Neutrophil (primary cell): ENCODE measurements around the gene PRKG1.

Experiments used
- H3K27ac ChIP-seq: fragments of 200-600 bp; sonication (generic); 2 replicates; pipeline ENCODE4 v1.5.1; 2016; ENCODE audit warnings: mild to moderate bottlenecking, moderate library complexity
- H3K27me3 ChIP-seq: fragments of 200-600 bp; sonication (generic); 2 replicates; pipeline ENCODE4 v1.6.0; 2016; ENCODE audit warnings: mild to moderate bottlenecking
- H3K36me3 ChIP-seq: fragments of 200-600 bp; sonication (generic); 2 replicates; pipeline ENCODE4 v1.5.1; 2017
- H3K4me1 ChIP-seq, 2 experiments: fragments of 200-600 bp in 1 of 2; sonication (generic) in 1 of 2; 1 replicate in 1 of 2; 2 replicates in 1 of 2; pipeline versions ENCODE4 v1.5.1 to v1.6.1; 2013 to 2016; ENCODE audit warnings: low read depth in 1 of 2, low read length in 1 of 2, mild to moderate bottlenecking in 1 of 2, moderate library complexity in 1 of 2; ENCODE audit not compliant: control insufficient read depth in 1 of 2, insufficient read depth in 1 of 2
- H3K4me3 ChIP-seq, 2 experiments: fragments of 200-600 bp in 1 of 2; sonication (generic) in 1 of 2; 1 replicate in 1 of 2; 2 replicates in 1 of 2; pipeline ENCODE4 v1.5.1; 2013 to 2016; ENCODE audit warnings: low read depth in 1 of 2, low read length in 1 of 2, mild to moderate bottlenecking in 1 of 2, moderate library complexity in 1 of 2
- H3K9me3 ChIP-seq: fragments of 200-600 bp; sonication (generic); 2 replicates; pipeline ENCODE4 v1.5.1; 2016
- TF ChIP-seq, protein P1 (sequence below): fragments of 200-600 bp; sonication (generic); IDR thresholded peaks from 2 replicates; pipeline ENCODE4 v1.5.1; 2016; ENCODE audit warnings: antibody characterized with exemption

PRKG1 gene

GRCh38 chr10:51952056-51952455 is 877.8 kb downstream of the PRKG1 start:
- Histone ChIP-seq H3K27me3 (no peaks in the 10 kb centered on the region), H3K9me3 (no peaks in the 10 kb centered on the region), H3K4me1 (no peaks in the 10 kb centered on the region), H3K27ac (no peak overlapping the region), H3K4me3 (no peak overlapping the region), H3K36me3 (no peaks in the 10 kb centered on the region)
- TF ChIP-seq, protein P1, sequence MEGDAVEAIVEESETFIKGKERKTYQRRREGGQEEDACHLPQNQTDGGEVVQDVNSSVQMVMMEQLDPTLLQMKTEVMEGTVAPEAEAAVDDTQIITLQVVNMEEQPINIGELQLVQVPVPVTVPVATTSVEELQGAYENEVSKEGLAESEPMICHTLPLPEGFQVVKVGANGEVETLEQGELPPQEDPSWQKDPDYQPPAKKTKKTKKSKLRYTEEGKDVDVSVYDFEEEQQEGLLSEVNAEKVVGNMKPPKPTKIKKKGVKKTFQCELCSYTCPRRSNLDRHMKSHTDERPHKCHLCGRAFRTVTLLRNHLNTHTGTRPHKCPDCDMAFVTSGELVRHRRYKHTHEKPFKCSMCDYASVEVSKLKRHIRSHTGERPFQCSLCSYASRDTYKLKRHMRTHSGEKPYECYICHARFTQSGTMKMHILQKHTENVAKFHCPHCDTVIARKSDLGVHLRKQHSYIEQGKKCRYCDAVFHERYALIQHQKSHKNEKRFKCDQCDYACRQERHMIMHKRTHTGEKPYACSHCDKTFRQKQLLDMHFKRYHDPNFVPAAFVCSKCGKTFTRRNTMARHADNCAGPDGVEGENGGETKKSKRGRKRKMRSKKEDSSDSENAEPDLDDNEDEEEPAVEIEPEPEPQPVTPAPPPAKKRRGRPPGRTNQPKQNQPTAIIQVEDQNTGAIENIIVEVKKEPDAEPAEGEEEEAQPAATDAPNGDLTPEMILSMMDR = no peak

DNA sequence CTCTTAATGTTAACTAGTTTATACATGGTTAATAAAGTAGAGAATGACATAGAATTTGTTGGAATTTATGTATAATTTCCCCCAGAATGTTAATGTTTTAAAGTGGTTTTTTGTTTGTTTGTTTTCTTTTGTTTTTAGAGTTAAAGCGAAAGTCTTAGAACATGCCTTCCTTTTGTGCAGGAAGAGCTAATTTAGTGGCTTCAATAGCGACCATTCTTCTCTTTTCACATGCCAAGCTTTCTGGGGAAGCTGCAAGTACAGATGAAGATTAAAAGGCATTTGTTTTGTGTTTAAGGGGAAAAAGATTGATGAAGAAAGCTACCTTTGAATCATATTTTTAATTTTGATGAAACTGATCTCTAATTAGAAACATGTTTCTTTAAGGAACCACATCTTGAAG is 881.4 kb downstream of the PRKG1 start:
- no peaks in the 10 kb centered on the region for H3K27me3 ChIP-seq

DNA sequence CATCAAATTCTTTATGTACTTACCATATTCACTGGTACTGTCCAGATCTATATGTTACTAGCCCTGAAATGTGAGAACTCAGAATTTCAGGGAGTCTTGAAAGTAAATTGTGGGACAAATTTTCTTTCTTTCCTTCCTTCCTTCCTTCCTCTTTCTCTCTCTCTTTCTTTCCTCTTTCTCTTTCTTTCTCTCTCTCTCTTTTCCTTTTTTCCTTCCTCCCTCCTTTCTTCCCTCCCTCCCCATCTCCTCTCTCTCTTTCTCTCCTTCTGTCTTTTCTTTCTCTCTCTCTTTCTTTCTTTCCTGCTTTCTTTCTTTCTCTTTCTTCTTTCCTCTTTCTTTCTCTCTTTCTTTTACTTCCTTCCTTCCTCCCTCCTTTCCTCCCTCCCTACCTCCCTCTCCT is 882.5 kb downstream of the PRKG1 start:
- H3K4me1 ChIP-seq = no peaks in the 10 kb centered on the region
- no peaks in the 10 kb centered on the region for H3K36me3 ChIP-seq
- H3K9me3 ChIP-seq = no peaks in the 10 kb centered on the region
- H3K27ac ChIP-seq = no peak overlapping the region
- H3K27me3 ChIP-seq = no peaks in the 10 kb centered on the region
- TF ChIP-seq, protein P1 = no peak
- no peak overlapping the region for H3K4me3 ChIP-seq

More for the DNA sequence above, 881.4 kb downstream of the PRKG1 start:
- Histone ChIP-seq H3K4me1 (no peaks in the 10 kb centered on the region), H3K27ac (no peak overlapping the region), H3K9me3 (no peaks in the 10 kb centered on the region), H3K36me3 (no peaks in the 10 kb centered on the region), H3K4me3 (no peak overlapping the region)
- TF ChIP-seq, protein P1 = no peak

DNA sequence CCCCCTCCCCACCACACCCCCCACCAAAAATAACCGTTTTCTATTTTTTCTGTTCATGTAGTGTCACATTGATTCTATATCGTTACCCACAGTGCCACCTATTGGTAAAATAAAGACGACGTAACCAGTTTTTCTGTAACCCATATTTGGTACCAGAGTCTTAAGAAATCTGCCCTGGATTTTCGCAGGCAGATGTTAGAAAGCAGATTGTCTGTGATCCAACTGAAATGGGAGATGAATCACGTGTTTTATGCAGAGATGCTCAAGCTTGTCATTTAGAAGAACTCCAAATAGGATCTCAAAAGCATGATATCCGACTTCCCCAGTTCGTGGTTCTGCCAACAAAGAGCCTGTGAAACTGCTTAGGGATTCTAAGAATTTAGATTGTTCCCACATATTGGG is 886.2 kb downstream of the PRKG1 start:
- H3K9me3 ChIP-seq = no peaks in the 10 kb centered on the region
- H3K4me1 ChIP-seq = no peaks in the 10 kb centered on the region
- H3K27ac ChIP-seq = no peak overlapping the region
- H3K27me3 ChIP-seq = no peaks in the 10 kb centered on the region
- no peaks in the 10 kb centered on the region for H3K36me3 ChIP-seq
- TF ChIP-seq, protein P1 = no peak
- no peak overlapping the region for H3K4me3 ChIP-seq

GRCh38 chr10:51961401-51961800 is 887.1 kb downstream of the PRKG1 start:
- TF ChIP-seq, protein P1 = no peak
- H3K4me3 ChIP-seq = no peak overlapping the region

GRCh38 chr10:51964630-51965029 is 890.3 kb downstream of the PRKG1 start:
- no peaks in the 10 kb centered on the region for H3K4me1 ChIP-seq
- no peak overlapping the region for H3K4me3 ChIP-seq
- no peaks in the 10 kb centered on the region for H3K9me3 ChIP-seq
- no peak overlapping the region for H3K27ac ChIP-seq
- no peaks in the 10 kb centered on the region for H3K27me3 ChIP-seq
- H3K36me3 ChIP-seq = no peaks in the 10 kb centered on the region
- TF ChIP-seq, protein P1 = no peak

More at GRCh38 chr10:51961401-51961800, 887.1 kb downstream of the PRKG1 start:
- H3K36me3 ChIP-seq = no peaks in the 10 kb centered on the region
- H3K27me3 ChIP-seq = no peaks in the 10 kb centered on the region
- no peaks in the 10 kb centered on the region for H3K4me1 ChIP-seq
- H3K27ac ChIP-seq = no peak overlapping the region
- H3K9me3 ChIP-seq = no peaks in the 10 kb centered on the region
